ENCODE data around the gene CACNA2D3. TPM values are rescaled to one million over a fixed set of nuclear protein-coding genes. Genes with fewer than 3 reads are reported as not detected.
A peak's percentile ranks its signal among the peaks of the same experiment; 100 is the strongest.

CACNA2D3 gene
- total RNA-seq, 1 donor from 2014 or later = 2.5 TPM

DNA sequence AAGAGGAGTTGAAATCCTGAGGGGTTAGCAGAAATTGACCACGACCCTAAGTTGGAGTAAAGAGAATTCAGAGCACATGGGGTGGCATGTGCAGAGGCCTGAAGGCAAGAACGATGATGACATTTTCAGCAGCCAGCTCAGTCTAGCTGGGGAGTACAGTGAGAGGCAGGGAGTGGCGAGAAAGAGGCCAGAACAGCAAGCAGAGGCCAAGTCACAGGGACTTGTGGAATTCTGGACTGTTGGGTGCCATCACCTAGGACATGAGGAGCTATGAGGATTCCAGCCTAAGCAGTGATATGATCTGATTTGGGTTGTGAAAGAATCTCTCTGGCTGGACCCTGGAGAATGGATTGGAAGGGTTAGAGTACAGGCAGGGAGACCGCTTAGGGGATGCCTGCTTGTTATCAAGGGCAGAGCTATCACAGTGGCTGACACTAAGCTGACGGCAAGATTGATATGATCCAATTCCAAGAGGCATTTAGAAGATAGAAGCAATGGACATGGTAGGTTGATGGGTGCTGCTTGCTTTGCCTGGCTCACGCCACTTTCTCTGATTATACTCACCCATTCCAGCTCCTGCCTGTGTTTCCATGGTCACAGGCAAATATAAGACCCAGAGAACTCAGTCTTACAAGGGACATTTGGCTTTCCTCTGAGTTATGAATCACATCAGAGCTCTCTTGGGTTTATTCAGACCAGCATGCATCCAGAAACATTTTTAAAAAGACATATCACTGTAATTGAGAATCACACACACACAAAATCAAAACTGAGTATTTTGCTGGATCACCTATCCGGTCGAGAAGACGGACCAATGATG is 739.1 kb downstream of the CACNA2D3 start:
- Mint-ChIP-seq H3K9me3 (peaks cover 8% of the 10 kb centered on the region), H3K27ac (no peak overlapping the region), H3K36me3 (peaks cover 4% of the 10 kb centered on the region), H3K4me3 (no peak overlapping the region), H3K27me3 (peaks cover 26% of the 10 kb centered on the region), H3K4me1 (ENCODE audit: unreplicated experiment) (peaks cover 56% of the 10 kb centered on the region)
- TF ChIP-seq, protein P1, sequence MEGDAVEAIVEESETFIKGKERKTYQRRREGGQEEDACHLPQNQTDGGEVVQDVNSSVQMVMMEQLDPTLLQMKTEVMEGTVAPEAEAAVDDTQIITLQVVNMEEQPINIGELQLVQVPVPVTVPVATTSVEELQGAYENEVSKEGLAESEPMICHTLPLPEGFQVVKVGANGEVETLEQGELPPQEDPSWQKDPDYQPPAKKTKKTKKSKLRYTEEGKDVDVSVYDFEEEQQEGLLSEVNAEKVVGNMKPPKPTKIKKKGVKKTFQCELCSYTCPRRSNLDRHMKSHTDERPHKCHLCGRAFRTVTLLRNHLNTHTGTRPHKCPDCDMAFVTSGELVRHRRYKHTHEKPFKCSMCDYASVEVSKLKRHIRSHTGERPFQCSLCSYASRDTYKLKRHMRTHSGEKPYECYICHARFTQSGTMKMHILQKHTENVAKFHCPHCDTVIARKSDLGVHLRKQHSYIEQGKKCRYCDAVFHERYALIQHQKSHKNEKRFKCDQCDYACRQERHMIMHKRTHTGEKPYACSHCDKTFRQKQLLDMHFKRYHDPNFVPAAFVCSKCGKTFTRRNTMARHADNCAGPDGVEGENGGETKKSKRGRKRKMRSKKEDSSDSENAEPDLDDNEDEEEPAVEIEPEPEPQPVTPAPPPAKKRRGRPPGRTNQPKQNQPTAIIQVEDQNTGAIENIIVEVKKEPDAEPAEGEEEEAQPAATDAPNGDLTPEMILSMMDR (conservative IDR thresholded peaks at IDR 0.05) = no peak
- no peak for DNase-seq (ENCODE audit: extremely low spot score, unreplicated experiment)

DNA sequence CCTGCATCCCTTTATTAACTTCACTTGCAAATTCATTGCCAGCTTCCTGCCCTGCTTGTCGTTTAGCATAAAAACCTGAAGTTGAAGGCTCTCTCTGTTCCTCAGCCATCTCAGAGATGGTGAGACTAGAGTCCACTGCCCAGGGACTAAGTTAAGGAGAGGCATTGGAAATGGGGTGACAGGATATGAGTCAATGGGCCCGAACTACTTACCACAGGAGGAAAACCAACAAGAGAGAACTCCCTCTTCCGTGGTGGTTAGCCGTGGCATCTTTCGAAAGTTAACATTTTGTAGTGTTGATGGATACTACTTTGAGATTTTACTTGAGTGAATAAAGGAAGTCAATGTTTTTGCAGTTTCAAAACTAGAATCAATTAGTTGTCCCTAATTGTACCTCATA is 740.2 kb downstream of the CACNA2D3 start:
- Mint-ChIP-seq H3K27ac (no peak overlapping the region), H3K4me1 (ENCODE audit: unreplicated experiment) (peaks cover 61% of the 10 kb centered on the region), H3K4me3 (no peak overlapping the region), H3K36me3 (peaks cover 4% of the 10 kb centered on the region), H3K27me3 (peaks cover 22% of the 10 kb centered on the region), H3K9me3 (peaks cover 8% of the 10 kb centered on the region)
- DNase-seq (ENCODE audit: extremely low spot score, unreplicated experiment) = no peak
- TF ChIP-seq, protein P1 (conservative IDR thresholded peaks at IDR 0.05) = no peak

GRCh38 chr3:54863366-54863765 is 741.0 kb downstream of the CACNA2D3 start:
- H3K27me3 Mint-ChIP-seq = peaks cover 16% of the 10 kb centered on the region

DNA sequence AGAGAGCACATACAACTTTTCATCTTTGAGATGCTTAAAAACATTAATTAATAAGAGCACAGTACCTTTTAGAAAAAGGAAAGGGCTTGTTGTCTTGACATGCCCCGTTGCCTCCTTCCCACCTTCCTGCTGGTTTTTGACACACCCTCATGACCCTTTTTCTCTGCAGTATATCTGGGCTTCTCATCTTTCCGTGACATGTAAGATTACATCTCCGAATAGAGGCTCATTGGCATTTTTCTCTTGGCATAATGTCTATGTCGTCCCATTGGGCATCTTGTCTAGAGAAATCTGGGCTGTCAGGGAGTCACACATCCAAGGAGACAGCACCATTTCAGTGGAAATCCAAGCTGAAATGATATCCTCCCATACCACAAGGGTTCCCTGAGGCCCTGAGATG is 741.4 kb downstream of the CACNA2D3 start:
- Mint-ChIP-seq H3K9me3 (peaks cover 8% of the 10 kb centered on the region), H3K4me1 (ENCODE audit: unreplicated experiment) (peaks cover 49% of the 10 kb centered on the region), H3K27ac (no peak overlapping the region), H3K36me3 (peaks cover 4% of the 10 kb centered on the region), H3K27me3 (peaks cover 14% of the 10 kb centered on the region), H3K4me3 (no peak overlapping the region)
- DNase-seq (ENCODE audit: extremely low spot score, unreplicated experiment) = no peak
- TF ChIP-seq, protein P1 (conservative IDR thresholded peaks at IDR 0.05) = no peak

More at GRCh38 chr3:54863366-54863765, 741.0 kb downstream of the CACNA2D3 start:
- Mint-ChIP-seq H3K4me3 (peak overlapping the region; percentile 29), H3K9me3 (peaks cover 8% of the 10 kb centered on the region), H3K4me1 (ENCODE audit: unreplicated experiment) (peaks cover 52% of the 10 kb centered on the region), H3K27ac (no peak overlapping the region), H3K36me3 (peaks cover 4% of the 10 kb centered on the region)
- TF ChIP-seq, protein P1 (conservative IDR thresholded peaks at IDR 0.05) = no peak
- no peak for DNase-seq (ENCODE audit: extremely low spot score, unreplicated experiment)

DNA sequence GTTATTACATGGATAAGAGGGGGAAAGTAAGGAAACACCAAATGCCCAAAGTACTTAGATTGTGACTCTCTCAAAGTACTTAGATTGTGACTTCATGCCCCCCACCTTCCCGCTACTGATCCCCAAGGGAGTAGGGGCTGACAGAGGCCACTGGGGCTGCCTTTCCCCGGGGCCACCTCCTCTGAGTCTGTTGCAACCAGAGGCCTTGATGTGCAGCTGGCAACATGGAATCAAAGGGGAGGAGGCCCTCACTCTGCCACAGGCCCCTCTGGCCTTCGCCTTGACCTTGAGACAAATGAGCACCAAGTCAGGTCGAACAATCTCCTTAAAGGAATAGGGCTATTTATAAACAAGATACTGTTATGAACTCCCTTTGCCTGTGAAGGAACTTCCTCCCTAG is 743.0 kb downstream of the CACNA2D3 start:
- Mint-ChIP-seq H3K27me3 (peaks cover 14% of the 10 kb centered on the region), H3K9me3 (peaks cover 8% of the 10 kb centered on the region), H3K36me3 (peaks cover 4% of the 10 kb centered on the region), H3K27ac (no peak overlapping the region), H3K4me3 (no peak overlapping the region), H3K4me1 (ENCODE audit: unreplicated experiment) (peaks cover 47% of the 10 kb centered on the region)
- no peak for DNase-seq (ENCODE audit: extremely low spot score, unreplicated experiment)
- TF ChIP-seq, protein P1 (conservative IDR thresholded peaks at IDR 0.05) = no peak
